Measurements from ENCODE around the gene CFHR2. TPM values are rescaled to one million over a fixed set of nuclear protein-coding genes. Genes with fewer than 3 reads are reported as not detected.
"Not testable (repeated sequence)": the region's sequence is repeated elsewhere in the genome, so short reads cannot be mapped to it uniquely, and the experiment has no call there.

Gene CFHR2
- total and polyA plus RNA-seq, 2 experiments from 2014 or later: not detected

DNA sequence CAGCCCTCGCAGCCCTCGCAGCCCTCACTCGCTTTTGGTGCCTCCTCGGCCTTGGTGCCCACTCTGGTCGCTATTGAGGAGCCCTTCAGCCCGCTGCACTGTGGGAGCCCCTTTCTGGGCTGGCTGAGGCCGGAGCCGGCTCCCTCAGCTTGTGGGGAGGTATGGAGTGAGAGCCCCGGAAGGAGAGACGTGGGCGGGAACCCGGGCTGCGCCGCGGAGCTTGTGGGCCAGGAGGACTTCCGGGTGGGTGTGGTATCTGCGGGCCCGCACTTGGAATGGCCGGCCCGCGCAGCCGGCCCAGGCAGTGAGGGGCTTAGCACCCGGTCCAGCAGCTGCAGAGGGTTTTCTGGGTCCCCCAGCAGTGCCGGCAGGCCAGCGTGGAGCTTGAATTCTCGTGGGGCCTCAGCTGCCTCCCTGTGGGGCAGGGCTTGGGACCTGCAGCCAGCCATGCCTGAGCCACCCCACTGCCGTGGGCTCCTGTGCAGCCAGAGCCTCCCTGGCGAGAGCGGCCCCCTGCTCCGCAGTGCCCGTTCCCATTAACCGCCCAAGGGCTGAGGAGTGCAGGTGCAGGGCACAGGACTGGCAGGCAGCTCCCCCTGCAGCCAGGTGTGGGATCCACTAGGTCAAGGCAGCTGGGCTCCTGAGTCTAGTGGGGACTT lies 9.9 kb upstream of the CFHR2 start:
- Histone ChIP-seq H3K4me1 (ENCODE audit: low read depth) (no peaks in the 10 kb centered on the region), H3K9me3 (ENCODE audit: low read depth) (no peaks in the 10 kb centered on the region), H3K4me3 (no peak overlapping the region), H3K27me3 (no peaks in the 10 kb centered on the region), H3K36me3 (no peaks in the 10 kb centered on the region), H3K27ac (no peak overlapping the region)
- no peak for DNase-seq (ENCODE audit: low read depth in 1 of 2, low spot score in 1 of 2)
- TF ChIP-seq, protein P1, sequence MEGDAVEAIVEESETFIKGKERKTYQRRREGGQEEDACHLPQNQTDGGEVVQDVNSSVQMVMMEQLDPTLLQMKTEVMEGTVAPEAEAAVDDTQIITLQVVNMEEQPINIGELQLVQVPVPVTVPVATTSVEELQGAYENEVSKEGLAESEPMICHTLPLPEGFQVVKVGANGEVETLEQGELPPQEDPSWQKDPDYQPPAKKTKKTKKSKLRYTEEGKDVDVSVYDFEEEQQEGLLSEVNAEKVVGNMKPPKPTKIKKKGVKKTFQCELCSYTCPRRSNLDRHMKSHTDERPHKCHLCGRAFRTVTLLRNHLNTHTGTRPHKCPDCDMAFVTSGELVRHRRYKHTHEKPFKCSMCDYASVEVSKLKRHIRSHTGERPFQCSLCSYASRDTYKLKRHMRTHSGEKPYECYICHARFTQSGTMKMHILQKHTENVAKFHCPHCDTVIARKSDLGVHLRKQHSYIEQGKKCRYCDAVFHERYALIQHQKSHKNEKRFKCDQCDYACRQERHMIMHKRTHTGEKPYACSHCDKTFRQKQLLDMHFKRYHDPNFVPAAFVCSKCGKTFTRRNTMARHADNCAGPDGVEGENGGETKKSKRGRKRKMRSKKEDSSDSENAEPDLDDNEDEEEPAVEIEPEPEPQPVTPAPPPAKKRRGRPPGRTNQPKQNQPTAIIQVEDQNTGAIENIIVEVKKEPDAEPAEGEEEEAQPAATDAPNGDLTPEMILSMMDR (IDR thresholded peaks at IDR 0.05; ENCODE audit: low read depth, low read length): no peak

DNA sequence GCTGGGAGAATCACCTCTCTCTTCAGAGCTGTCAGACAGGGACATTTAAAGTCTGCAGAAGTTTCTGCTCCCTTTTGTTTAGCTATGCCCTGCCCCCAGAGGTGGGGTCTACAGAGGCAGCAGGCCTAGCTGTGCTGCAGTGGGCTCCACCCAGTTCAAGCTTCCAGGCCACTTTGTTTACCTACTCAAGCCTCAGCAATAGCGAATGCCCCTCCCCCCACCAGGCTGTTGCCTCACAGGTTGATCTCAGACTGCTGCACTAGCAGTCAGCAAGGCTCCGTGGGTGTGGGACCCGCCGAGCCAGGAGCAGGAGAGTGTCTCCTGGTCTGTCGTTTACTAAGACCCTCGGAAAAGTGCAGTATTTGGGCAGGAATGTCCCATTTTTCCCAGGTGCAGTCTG lies 2.1 kb upstream of the CFHR2 start:
- not testable (repeated sequence) for H3K4me1 ChIP-seq (ENCODE audit: low read depth); H3K27ac ChIP-seq; H3K27me3 ChIP-seq; H3K36me3 ChIP-seq; H3K4me3 ChIP-seq; H3K9me3 ChIP-seq (ENCODE audit: low read depth); DNase-seq (ENCODE audit: low read depth in 1 of 2, low spot score in 1 of 2)

DNA sequence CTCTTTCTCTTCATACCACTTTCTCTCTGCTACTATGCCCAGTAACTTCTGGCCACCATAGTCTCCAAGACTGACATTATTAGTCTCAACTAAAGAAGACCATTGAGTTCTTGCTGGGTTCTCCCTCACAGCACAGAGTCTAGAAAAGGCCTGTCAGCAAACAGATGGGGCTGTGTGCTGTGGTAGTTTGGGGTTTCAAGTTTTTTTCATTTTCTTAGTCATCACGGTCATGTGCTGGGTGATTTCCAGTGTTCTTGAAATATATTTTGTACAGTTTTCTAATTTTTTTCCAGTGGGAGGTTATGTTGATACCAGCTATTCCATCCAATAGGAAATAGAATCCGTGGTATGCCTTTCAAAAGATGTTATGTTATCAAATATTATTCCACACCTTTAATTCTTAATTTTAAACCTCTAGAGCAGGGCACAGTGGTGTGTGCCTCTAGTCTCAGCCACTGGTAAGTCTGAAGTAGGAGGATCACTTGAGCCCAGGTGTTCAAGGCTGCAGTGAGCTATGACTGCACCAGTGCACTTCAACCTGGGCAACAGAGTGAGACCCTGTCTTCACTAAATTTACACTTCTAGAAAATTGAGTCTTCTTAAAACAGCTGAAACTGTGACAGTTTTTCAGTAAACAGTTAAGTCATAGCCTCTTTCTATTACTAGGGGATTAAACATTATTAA lies 8.3 kb downstream of the CFHR2 start:
- H3K27me3 ChIP-seq: no peaks in the 10 kb centered on the region
- no peaks in the 10 kb centered on the region for H3K9me3 ChIP-seq (ENCODE audit: low read depth)
- H3K4me1 ChIP-seq (ENCODE audit: low read depth): no peaks in the 10 kb centered on the region
- no peak overlapping the region for H3K27ac ChIP-seq
- no peak overlapping the region for H3K4me3 ChIP-seq
- TF ChIP-seq, protein P1 (IDR thresholded peaks at IDR 0.05; ENCODE audit: low read depth, low read length): no peak
- no peaks in the 10 kb centered on the region for H3K36me3 ChIP-seq
- DNase-seq (ENCODE audit: low read depth in 1 of 2, low spot score in 1 of 2): peak in 1 of 2 donors; percentile 0

DNA sequence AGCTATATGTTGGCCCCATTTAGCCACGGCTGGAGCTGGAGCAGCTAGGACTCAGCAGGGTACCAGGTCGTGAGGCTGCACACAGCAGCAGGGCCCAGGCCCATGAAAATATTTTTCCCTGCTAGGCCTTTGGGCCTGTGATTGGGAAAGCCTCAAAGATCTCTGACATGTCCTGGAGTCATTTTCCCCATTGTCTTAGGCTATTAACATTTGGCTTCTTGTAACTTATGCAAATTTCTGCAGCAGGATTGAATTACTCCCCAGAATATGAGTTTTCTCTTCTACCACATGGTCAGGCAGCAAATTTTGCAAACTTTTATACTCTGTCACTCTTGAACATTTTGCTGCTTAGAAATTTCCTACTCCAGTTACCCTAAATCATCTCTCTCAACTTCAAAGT lies 11.2 kb downstream of the CFHR2 start:
- no peaks in the 10 kb centered on the region for H3K27me3 ChIP-seq
- DNase-seq (ENCODE audit: low read depth in 1 of 2, low spot score in 1 of 2): no peak
- H3K9me3 ChIP-seq (ENCODE audit: low read depth): no peaks in the 10 kb centered on the region
- H3K36me3 ChIP-seq: no peaks in the 10 kb centered on the region
- H3K4me1 ChIP-seq (ENCODE audit: low read depth): no peaks in the 10 kb centered on the region
- H3K4me3 ChIP-seq: no peak overlapping the region
- H3K27ac ChIP-seq: no peak overlapping the region
- TF ChIP-seq, protein P1 (IDR thresholded peaks at IDR 0.05; ENCODE audit: low read depth, low read length): no peak

DNA sequence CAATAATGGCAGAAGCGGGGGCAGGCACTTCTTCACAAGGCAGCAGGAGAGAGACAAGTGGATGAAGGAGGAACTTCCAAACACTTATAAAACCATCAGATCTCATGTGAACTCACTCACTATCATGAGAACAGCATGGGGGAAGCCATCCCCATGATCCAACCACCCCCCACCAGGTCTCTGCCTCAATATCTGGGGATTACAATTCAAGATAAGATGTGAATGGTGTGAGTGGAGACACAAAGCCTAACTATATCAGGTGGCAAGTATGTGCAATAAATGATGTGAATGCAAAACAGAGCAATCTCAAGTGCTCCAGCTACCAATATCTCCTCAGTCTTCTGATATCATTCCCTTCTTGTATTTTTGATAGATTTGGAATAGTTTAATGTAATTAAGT lies 12.4 kb downstream of the CFHR2 start:
- Histone ChIP-seq H3K27ac (no peak overlapping the region), H3K27me3 (no peaks in the 10 kb centered on the region), H3K4me3 (no peak overlapping the region), H3K9me3 (ENCODE audit: low read depth) (no peaks in the 10 kb centered on the region), H3K36me3 (no peaks in the 10 kb centered on the region), H3K4me1 (ENCODE audit: low read depth) (no peaks in the 10 kb centered on the region)
- TF ChIP-seq, protein P1 (IDR thresholded peaks at IDR 0.05; ENCODE audit: low read depth, low read length): no peak
- no peak for DNase-seq (ENCODE audit: low read depth in 1 of 2, low spot score in 1 of 2)

DNA sequence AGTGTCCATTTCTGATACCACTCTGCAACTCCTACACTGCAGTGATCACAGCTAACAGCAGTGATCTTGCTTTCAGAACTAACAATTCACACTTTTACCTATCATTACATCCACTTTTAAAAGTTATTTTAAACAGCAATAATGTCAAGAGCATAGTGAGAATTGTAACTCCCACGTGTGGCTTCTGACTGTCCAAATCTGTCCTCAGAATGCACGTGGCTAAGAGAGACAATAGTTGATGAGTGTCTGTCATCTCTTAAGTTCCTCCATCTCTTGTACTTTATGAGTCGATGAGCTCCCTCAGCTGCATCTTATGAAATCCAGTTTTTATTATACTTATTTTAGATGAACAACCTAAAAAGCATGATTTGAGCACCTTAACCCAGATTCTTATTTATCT lies 17.3 kb downstream of the CFHR2 start:
- no peaks in the 10 kb centered on the region for H3K36me3 ChIP-seq

More for the DNA sequence above, 17.3 kb downstream of the CFHR2 start:
- TF ChIP-seq, protein P1 (IDR thresholded peaks at IDR 0.05; ENCODE audit: low read depth, low read length): no peak
- Histone ChIP-seq H3K9me3 (ENCODE audit: low read depth) (no peaks in the 10 kb centered on the region), H3K27me3 (no peaks in the 10 kb centered on the region), H3K4me3 (no peak overlapping the region), H3K4me1 (ENCODE audit: low read depth) (no peaks in the 10 kb centered on the region), H3K27ac (no peak overlapping the region)
- no peak for DNase-seq (ENCODE audit: low read depth in 1 of 2, low spot score in 1 of 2)

Measured in cardiac muscle cell (in vitro differentiated cells and primary cell).